HG03378 (cell line): ENCODE measurements around the gene CCDC192.
A peak's percentile ranks its signal among the peaks of the same experiment; 100 is the strongest.

ENCODE experiments used
- ATAC-seq: cut with Tn5 transposase; IDR thresholded peaks from one replicate; pipeline ENCODE4 v1.9.1; 2021; ENCODE audit warnings: mild to moderate bottlenecking, moderate library complexity; ENCODE audit not compliant: unreplicated experiment

CCDC192 gene

DNA sequence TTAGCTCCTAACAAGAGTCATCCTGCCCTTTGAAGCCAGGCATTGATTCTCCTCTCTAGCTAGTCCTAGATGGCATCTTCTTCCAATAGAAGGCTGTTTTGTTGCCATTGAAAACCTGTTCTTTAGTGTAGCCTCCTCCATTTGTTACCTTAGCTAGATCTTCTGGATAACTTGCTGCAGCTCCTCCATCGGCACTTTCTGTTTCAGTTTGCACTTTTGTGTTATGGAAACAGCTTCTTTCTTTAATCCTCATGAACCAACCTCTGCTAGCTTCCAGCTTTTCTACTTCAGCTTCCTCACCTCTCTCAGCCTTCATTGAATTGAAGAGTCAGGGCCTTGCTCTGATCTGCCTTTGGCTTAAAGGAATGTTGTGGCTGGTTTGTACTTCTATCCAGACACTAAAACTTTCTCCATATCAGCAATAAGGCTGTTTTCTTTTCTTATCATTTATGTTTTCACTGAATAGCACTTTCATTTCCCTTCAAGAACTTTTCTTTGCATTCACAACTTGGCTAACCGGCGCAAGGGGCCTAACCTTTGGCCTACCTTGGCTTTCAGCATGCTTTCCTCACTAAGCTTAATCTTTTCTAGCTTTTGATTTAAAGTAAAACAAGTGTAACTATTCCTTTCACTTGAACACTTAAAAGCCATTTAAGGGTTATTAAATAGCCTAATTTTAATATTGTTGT lies 213.8 kb downstream of the CCDC192 start:
- ATAC-seq, result no peak

- no peak for ATAC-seq
These were observed 216.0 kb downstream of the CCDC192 start for GRCh38 chr5:127919006-127919796.

DNA sequence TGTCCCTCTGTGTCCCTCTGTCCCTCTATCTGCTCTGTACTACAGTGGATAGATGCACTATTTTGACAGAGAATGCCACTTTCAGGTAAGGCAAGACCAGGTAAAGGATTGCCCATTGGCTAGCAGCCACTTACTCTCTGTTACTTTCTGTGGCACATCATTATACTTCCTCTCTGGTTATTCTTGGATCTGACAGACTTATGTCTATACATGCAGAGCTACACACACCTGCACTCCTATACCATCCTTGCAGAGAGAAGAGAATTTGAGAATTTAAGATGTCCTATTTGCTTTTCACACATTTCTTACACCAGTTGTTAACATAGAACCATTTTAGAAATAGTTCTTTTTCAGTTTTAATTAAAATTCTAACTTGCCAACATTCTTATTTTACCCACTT lies 216.6 kb downstream of the CCDC192 start:
- ATAC-seq, result no peak

- ATAC-seq, result no peak
These were observed 217.7 kb downstream of the CCDC192 start for GRCh38 chr5:127920936-127921335.

- no peak for ATAC-seq
These were observed 219.4 kb downstream of the CCDC192 start for GRCh38 chr5:127922603-127923002.

DNA sequence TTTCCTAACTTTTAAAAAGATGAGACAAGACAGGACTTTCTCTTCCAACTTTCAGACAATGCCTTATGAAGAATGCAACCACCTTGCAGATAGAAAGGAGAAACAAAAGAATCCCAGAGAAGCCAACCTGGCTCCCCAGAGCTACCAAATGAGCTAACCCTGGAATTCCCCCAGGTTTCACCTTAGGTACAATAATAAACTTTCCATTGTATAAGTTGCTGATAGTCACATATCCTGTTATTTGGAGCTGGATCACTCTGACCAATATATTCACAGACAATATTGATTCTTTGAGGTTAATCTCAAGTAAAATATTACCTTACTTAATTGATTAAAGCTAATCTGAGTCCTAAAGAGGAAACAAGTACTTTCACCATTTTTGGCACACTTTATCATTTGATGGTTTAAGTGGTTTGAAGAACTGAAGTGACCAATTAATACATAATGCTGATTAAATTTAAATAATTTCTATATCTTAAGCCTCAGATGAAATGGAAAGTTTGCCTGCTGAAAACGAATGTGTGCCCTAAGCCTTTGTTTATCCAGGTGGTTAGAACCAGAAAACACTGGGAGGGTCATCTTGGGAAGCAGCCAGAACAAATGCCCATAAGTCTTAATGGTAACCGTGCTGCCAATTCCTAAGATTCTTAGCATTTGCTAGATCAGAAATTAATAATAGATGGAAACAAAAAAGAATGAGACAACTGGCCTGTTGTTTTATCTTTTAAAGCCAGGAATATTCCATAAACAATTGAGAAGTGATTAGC lies 220.8 kb downstream of the CCDC192 start:
- peak; percentile 42 for ATAC-seq

DNA sequence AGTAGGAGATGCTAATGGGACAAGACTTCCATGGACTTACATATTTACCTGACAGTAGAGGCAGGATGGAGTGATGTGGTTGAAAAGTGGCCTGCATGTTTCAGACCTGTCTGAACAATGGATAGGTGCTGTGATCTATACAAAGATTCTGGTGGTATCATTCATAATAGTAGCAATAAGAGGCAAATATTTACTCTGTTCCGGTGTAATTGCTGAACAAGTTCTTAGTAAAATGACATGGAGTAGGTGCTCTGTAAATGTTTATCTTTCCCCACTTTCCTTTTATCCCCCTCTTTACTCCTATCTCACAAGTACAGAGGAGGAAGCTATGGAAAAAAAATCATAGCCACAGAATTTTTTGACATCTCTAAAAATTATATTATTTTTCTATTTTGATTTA lies 221.4 kb downstream of the CCDC192 start:
- no peak for ATAC-seq

- ATAC-seq, result no peak
These were observed 222.7 kb downstream of the CCDC192 start for GRCh38 chr5:127925916-127926315.

- ATAC-seq, result no peak
These were observed 223.8 kb downstream of the CCDC192 start for GRCh38 chr5:127926974-127927373.

DNA sequence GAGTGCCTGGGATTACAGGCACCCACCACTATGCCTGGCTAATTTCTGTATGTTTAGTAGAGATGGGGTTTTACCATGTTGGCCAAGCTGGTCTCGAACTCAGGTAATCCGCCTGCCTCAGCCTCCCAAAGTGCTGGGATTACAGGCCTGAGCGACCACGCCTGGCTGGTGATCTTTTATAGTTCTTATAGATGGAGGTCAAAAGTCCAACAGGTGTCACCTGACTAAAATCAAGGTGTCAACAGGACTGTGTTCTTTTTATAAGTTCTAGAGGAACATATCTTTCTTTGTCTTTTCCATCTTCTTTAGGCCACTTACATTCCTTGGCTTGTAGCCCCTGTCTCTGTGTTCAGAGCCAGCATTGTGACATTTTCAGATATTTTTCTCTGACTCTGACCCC lies 224.9 kb downstream of the CCDC192 start:
- ATAC-seq, result no peak

DNA sequence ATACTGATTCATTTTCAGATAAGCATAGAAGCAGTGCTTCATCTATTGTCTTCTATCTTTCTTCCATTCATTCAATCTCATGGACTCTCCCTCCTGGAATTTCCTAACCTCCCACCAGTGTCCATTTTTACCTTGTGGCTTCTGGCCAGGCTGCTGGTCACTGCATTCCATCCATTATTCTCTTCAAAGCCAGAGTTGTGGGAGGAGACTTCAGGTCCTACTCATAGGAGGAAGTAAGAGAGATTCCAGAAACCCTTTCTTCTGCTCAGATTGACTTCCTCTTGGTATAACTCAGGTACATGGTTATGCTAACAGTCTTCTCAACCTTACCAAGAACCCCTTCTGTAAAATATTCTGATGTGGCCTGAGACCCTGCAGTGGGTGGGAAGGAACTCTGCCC lies 227.1 kb downstream of the CCDC192 start:
- no peak for ATAC-seq

GRCh38 chr5:127931396-127931795 lies 228.2 kb downstream of the CCDC192 start:
- no peak for ATAC-seq

DNA sequence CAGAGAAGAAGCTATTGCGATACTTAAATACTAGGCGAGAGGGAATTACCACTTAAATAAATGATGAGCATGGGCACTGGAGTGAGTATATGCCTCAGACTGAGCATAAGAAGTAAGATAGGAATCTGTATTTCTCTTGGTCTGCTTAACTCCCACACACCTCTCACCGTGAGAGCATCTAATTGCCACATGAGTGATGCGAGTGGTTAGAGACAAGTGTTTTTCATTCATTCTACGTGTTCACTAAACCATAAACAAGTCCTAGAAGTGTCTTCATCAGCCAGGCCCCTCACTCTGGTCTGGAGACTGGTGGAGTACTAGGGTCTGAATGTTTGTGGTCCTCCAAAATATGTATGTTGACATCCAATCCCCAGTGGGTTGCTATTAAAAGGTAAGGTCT lies 230.2 kb downstream of the CCDC192 start:
- no peak for ATAC-seq

DNA sequence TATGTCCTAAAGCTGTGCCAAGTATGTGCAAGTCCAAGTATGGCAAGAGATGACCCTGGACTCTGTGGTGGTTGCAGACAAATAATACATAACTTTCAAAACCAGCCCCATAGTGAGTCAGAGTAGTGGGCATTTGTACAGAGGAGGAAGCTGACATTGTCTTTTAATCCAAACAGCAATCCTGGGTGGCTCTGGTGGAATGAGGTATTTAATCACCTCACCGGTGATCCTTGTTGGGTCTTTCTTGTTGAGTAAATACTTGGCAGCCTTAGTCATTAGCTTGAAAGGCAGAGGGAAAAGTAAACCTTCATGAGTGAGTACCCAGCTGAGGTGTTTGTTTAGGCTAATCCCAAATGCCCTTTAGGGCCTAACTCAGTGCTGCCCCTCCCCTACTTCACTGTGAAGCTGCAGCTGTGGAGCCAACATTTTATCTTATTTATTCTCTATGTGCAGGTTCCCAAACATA lies 231.6 kb downstream of the CCDC192 start:
- no peak for ATAC-seq

DNA sequence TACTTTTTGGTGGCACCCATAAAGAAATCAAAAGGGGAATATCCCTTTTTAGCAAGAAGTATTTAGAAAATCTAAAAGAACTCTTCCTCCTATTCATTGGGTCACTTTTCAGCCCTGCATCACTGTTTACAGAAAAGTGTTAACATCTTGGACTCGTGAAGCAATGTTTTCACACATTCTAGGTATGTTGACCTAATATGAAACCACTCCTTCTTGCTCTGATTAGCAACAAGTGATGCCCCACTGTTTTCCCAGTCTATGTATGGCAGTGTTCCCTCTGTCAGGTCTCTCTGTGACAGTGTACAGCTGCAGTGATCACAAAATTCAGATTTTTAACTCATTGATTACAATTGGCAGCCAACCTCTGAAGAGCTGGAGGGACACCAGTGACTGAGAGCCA lies 232.2 kb downstream of the CCDC192 start:
- ATAC-seq, result no peak

GRCh38 chr5:127936439-127936972 lies 233.3 kb downstream of the CCDC192 start:
- no peak for ATAC-seq

- ATAC-seq, result no peak
These were observed 235.6 kb downstream of the CCDC192 start for GRCh38 chr5:127938746-127939145.

GRCh38 chr5:127940854-127941253 lies 237.7 kb downstream of the CCDC192 start:
- ATAC-seq, result no peak

GRCh38 chr5:127941646-127942045 lies 238.5 kb downstream of the CCDC192 start:
- no peak for ATAC-seq

DNA sequence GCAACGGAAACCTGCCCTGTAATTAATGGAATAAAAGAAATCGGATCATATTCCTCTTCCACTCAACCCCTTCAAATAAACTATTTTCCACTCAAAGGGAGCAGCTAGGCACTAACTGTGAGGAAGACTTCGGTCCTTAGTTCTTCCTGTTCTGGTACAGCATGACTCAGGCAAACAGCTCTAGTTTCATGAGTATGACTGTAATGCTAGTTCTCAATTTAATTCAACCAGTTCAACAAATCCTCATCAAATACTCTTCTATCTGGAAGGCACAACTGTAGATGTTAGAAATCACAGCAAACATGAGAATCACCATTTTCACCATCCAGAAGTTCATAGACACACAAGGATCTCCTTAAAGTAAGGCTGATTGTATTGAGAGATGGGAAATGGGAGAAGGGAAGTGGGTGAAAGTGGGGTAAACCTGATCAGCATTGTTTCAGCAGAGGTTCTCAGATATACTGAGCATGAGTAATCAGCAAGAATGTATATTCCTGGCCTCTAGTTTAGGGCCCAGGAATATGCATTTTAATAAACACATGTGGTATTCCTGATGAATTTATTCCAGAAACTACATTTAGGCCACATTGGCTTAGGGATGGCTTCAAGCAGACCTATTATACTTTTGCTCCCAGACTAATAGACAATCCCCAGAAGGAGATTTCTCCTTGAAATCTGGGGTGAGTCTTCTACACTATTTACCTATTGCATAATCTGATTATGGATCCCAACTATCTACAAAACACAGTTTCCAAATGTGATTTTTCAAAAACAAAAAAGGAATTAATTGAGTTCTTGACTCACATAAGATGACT lies 239.3 kb downstream of the CCDC192 start:
- no peak for ATAC-seq

GRCh38 chr5:127943061-127943371 lies 239.8 kb downstream of the CCDC192 start:
- no peak for ATAC-seq
